Activated CD4-positive, alpha-beta T cell treated with anti-CD3 and anti-CD28 coated beads, Interleukin-2, amount 50 U/mL, for 1 hour (primary cell): ENCODE data around the gene SIKE1.
"Not testable (repeated sequence)": the region's sequence is repeated elsewhere in the genome, so short reads cannot be mapped to it uniquely, and the experiment has no call there.

ENCODE experiments used
- DNase-seq: peaks from one replicate; pipeline ENCODE4 v3.0.0-alpha.2; 2020

SIKE1 gene

GRCh38 chr1:114755006-114755931 is 25.2 kb downstream of the SIKE1 start:
- DNase-seq: no peak

GRCh38 chr1:114753702-114754101 is 26.8 kb downstream of the SIKE1 start:
- DNase-seq: not testable (repeated sequence)

- DNase-seq: no peak
Measured at GRCh38 chr1:114753143-114753542, 27.3 kb downstream of the SIKE1 start.

GRCh38 chr1:114750780-114751179 is 29.7 kb downstream of the SIKE1 start:
- DNase-seq: no peak

GRCh38 chr1:114749835-114750234 is 30.6 kb downstream of the SIKE1 start:
- no peak for DNase-seq

GRCh38 chr1:114746450-114747121 is 33.9 kb downstream of the SIKE1 start:
- DNase-seq: no peak

- DNase-seq: no peak
Measured at GRCh38 chr1:114745291-114745690, 35.2 kb downstream of the SIKE1 start.

- DNase-seq: no peak
Measured at GRCh38 chr1:114741963-114742746, 38.3 kb downstream of the SIKE1 start.

GRCh38 chr1:114740331-114740730 is 40.2 kb downstream of the SIKE1 start:
- DNase-seq: no peak

- no peak for DNase-seq
Measured at GRCh38 chr1:114737314-114737849, 43.1 kb downstream of the SIKE1 start.

GRCh38 chr1:114735479-114735878 is 45.0 kb downstream of the SIKE1 start:
- DNase-seq: no peak

GRCh38 chr1:114729782-114730181 is 50.7 kb downstream of the SIKE1 start:
- no peak for DNase-seq

GRCh38 chr1:114728553-114728952 is 51.9 kb downstream of the SIKE1 start:
- no peak for DNase-seq

- no peak for DNase-seq
Measured at GRCh38 chr1:114725230-114725629, 55.3 kb downstream of the SIKE1 start.

- no peak for DNase-seq
Measured at GRCh38 chr1:114723915-114724314, 56.6 kb downstream of the SIKE1 start.

GRCh38 chr1:114723457-114723856 is 57.0 kb downstream of the SIKE1 start:
- DNase-seq: no peak

GRCh38 chr1:114720492-114720891 is 60.0 kb downstream of the SIKE1 start:
- no peak for DNase-seq
